HG03159 (cell line): ENCODE results near the gene NAALADL2.

Experiments used
- ATAC-seq: cut with Tn5 transposase; IDR thresholded peaks from one replicate; pipeline ENCODE4 v1.9.1; 2021; ENCODE audit warnings: mild to moderate bottlenecking, moderate library complexity; ENCODE audit not compliant: unreplicated experiment

NAALADL2 gene

GRCh38 chr3:175295248-175296130, 436.4 kb downstream of the NAALADL2 start:
- ATAC-seq = no peak

DNA sequence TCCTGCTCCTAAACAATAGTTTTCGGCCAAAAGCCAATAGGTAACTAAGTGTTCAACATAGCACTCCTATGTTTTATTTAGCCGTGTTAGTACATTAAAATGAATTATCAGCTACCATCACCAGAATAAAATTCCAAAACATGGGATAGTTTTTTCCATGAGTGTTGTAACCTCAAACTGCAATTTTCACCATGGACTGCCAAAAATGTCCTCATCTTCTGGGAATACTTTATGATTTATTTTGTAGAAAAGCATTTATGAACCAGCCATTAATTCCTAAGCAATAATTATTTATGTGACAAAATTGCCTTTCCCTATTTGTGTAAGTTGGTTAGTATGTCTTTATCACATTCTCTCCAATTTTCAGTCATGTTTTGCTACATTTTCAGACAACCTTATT, 438.1 kb downstream of the NAALADL2 start:
- no peak for ATAC-seq

DNA sequence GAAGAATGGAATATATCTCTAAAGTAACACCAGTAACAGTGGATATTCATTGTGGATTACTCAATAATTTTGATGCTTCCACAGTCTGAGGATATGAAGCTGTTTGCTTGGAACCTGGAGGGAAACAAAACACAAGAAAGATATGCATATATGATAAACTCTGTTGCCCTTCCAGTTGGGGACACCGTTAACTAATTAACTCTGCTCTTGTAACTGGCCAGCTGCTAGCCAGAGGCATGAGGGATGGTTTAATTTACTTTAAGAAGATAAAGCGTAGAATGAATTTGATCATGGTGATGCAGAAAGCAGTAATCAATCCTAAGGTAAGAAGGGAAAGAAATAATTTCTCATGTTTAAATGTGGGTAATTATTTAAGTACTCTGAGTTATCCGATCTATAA, 442.6 kb downstream of the NAALADL2 start:
- no peak for ATAC-seq

DNA sequence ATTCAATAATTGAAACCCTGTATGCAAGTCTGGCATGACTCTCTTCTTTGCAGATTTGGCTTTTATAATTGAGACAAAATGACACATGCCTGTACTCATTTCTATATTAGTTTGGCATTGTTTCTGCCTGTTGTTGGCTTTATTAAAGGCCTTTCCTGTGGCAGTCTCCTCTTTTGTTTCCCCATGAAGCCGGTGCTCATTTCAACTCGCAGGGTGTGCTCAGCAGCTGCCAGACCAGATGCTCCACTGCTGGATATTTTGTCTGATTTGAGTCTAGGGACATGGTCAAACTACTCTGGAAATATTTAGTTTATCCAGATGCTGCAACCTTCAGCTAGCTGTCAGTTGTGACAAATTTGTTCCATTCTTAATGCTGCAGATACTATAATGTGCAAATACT, 445.3 kb downstream of the NAALADL2 start:
- ATAC-seq = no peak

- ATAC-seq = peak; percentile 88
Measured at GRCh38 chr3:175307642-175308041, 448.5 kb downstream of the NAALADL2 start.

DNA sequence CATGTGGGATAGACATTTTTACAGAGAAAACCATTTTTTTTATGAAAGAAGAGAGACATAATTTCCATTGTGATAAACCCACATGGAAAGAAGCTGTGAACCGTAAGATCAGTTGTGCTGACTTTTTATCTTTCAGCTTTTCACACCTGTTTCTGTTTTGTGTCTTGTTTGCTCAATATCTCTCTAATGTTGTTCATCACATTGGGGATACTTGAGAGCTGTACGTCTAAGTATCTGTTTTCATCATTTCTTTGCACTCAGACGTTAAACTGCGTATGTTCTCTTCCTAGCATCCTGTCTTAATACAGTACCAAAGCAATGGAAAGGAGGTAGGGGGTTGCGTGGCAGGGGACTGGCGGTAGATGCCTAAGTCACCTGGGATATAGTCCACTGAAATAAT, 449.0 kb downstream of the NAALADL2 start:
- peak; percentile 8 for ATAC-seq

GRCh38 chr3:175310046-175310445, 450.9 kb downstream of the NAALADL2 start:
- no peak for ATAC-seq

- no peak for ATAC-seq
Measured at GRCh38 chr3:175311404-175311803, 452.3 kb downstream of the NAALADL2 start.

- no peak for ATAC-seq
Measured at GRCh38 chr3:175311946-175312345, 452.8 kb downstream of the NAALADL2 start.

GRCh38 chr3:175312791-175313190, 453.7 kb downstream of the NAALADL2 start:
- ATAC-seq = no peak

GRCh38 chr3:175316799-175317198, 457.7 kb downstream of the NAALADL2 start:
- ATAC-seq = no peak

DNA sequence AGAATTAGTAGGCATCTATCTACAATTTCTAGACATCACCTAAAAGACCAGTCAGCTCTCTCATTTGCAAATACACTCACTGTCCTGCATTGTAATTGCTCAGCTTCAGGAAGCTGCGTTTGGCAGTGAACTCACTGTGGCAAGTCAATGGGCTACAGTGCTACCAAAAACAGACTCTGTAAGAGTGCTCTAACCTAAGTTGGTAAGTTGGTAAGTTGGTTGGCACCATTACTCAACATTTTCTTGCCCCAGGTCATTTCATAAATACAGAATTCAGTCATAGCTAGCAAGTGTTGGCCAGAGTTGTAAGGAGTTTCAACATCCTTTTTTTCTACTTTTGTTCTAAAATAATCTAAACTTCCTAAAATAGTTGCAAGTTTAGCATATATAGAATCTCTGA, 466.3 kb downstream of the NAALADL2 start:
- no peak for ATAC-seq

GRCh38 chr3:175326041-175326440, 466.9 kb downstream of the NAALADL2 start:
- no peak for ATAC-seq

- ATAC-seq = no peak
Measured at GRCh38 chr3:175329373-175329772, 470.2 kb downstream of the NAALADL2 start.

- ATAC-seq = no peak
Measured at GRCh38 chr3:175335229-175335628, 476.1 kb downstream of the NAALADL2 start.

DNA sequence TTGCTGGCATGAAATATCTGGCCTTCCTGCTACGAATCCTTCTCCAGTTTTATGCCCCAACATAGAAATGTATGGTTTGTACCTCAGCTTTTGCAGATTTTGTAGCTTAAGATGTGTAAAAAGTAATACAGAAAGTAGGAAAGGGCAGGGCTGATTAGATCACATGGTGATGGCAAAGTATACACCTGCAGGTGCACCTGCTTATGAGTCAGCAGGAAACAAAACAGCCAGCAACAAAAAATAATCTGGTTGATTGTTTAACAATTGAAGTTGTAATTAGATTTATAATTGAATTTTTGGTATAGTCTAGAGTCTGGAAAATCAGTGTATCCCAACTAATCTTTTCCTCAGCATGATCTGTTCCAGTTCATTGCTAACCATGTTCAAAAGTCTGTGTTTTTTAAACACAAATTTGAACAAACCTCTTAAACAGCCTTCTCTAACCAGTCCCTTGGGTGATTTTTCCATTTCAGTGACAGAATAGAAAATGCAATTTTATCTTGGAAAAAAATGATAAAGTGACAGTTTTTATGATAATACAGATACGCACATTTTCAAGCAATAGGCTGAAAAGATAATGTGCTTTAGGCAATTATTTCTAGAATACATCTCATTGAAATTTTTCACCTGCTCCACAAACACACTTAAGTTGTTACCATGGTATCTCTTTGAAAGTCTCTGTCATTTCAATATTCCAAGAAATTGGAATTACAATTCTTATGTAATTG, 477.4 kb downstream of the NAALADL2 start:
- ATAC-seq = no peak

DNA sequence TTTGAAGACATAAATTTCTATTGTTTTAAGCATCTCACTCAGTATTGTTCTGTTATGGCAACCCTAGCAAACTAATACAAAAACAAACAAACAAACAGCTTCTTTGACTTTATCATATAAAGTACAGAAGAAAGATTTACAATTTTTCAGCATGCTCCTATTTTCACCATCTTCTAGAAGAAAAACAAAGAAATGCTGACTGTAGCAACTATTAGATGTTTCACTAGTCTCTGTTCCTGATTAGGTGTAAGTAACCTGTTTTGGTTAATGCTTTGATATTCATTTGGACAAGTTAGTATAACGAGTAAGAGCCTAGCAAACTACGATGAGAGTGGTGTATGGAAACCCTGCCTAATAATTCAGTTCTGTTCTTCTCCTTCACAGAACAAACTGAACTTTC, 478.5 kb downstream of the NAALADL2 start:
- no peak for ATAC-seq

- ATAC-seq = no peak
Measured at GRCh38 chr3:175338775-175339535, 479.8 kb downstream of the NAALADL2 start.

GRCh38 chr3:175340338-175341015, 481.3 kb downstream of the NAALADL2 start:
- no peak for ATAC-seq

DNA sequence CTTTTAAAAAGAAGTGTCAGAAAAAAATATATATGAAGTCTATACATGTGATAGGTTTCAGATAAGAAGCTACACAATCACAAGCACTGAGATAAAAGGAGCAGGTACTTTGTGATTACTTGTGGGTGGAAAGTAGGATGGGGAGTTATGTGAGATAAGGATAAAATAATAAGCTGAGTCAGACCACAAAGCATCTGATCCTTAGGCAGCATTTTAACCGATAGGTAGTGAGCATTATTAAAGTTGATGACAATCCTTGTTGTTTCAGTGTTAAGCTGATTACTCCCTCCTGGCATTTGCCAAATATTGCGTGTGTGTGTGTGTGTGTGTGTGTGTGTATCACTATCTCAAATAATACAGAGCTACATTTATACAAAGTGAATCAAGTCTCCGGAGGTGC, 483.1 kb downstream of the NAALADL2 start:
- no peak for ATAC-seq

GRCh38 chr3:175343946-175344345, 484.8 kb downstream of the NAALADL2 start:
- ATAC-seq = no peak
